WTC11 (cell line): ENCODE data around the gene MOV10L1.

Experiments used
- CREB1 ChIP-seq: sonication (generic); formaldehyde crosslinking; IDR thresholded peaks from 2 replicates; pipeline ENCODE4 v1.8.0; 2023; ENCODE audit warnings: mild to moderate bottlenecking, missing genetic modification reagents
- CREM ChIP-seq: sonication (generic); formaldehyde crosslinking; IDR thresholded peaks from 2 replicates; pipeline ENCODE4 v1.8.1; 2022; ENCODE audit warnings: mild to moderate bottlenecking, missing genetic modification reagents, moderate library complexity
- FOXP1 ChIP-seq: sonication (generic); formaldehyde crosslinking; IDR thresholded peaks from 2 replicates; pipeline ENCODE4 v1.8.0; 2022; ENCODE audit warnings: missing genetic modification reagents, mild to moderate bottlenecking, moderate library complexity, borderline replicate concordance
- IRF2 ChIP-seq: sonication (generic); formaldehyde crosslinking; IDR thresholded peaks from 2 replicates; pipeline ENCODE4 v1.8.0; 2022; ENCODE audit warnings: low read depth, missing genetic modification reagents, borderline replicate concordance
- JUN ChIP-seq: sonication (generic); formaldehyde crosslinking; IDR thresholded peaks from 2 replicates; pipeline ENCODE4 v1.8.0; 2023; ENCODE audit warnings: mild to moderate bottlenecking, missing genetic modification reagents
- NFYB ChIP-seq: sonication (generic); formaldehyde crosslinking; conservative IDR thresholded peaks from 2 replicates; pipeline ENCODE4 v1.8.0; 2022; ENCODE audit warnings: low read depth, missing genetic modification reagents
- TF ChIP-seq, protein P1 (sequence below): sonication (generic); formaldehyde crosslinking; conservative IDR thresholded peaks from 2 replicates; pipeline ENCODE4 v1.8.1; 2023; ENCODE audit warnings: mild to moderate bottlenecking, low read depth, missing genetic modification reagents, moderate library complexity
- TF ChIP-seq, protein P2 (sequence below): fragments of 200-600 bp; IDR thresholded peaks from 2 replicates; pipeline ENCODE4 v1.8.0; 2022; ENCODE audit warnings: antibody characterized with exemption
- TF ChIP-seq, protein P3 (sequence below): sonication (generic); formaldehyde crosslinking; IDR thresholded peaks from 2 replicates; pipeline ENCODE4 v1.8.1; 2023; ENCODE audit warnings: mild to moderate bottlenecking, missing genetic modification reagents
- TF ChIP-seq, protein P4 (sequence below): sonication (generic); formaldehyde crosslinking; IDR thresholded peaks from 2 replicates; pipeline ENCODE4 v1.8.1; 2023; ENCODE audit warnings: mild to moderate bottlenecking, missing genetic modification reagents, moderate library complexity
- TF ChIP-seq, protein P5 (sequence below): sonication (generic); formaldehyde crosslinking; IDR thresholded peaks from 2 replicates; pipeline ENCODE4 v1.8.1; 2023; ENCODE audit warnings: mild to moderate bottlenecking, missing genetic modification reagents

DNA sequence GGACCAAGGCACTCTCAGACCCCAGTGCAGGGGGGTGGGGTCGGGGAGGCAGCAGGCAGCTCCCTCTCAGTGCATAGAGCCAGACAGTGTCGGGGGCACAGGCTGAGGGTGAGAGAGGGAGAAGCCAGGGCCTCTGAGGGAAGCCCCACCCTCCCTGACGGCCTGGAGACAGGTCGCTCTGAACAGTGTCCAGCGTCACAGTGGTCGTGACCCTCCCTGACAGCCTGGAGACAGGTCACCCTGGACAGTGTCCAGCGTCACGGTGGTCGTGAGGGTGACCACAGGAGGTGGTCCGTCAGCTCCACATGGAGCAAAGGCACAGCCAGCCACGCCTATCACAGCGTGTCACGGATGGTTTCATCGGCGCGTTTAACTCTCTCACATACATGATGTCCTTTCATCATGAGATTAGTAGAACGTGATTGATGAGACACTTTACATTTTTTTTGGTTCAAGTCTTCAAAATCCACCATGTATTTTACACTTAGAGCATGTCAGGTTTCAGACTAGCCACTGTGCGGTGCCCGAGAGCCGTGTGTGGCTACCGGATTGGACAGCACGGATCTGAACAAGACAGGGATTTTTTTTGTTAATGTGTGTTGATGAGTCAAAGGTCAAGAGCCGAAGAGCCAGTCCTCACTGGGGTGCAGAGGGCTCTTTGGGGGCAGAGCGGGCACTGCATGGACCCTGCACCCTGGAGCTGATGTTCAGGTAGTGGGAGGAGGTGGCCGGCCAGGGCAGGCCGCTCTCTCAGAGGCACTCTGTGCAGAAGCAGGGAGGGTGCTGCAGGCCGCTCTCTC lies 56.8 kb downstream of the MOV10L1 start:
- TF ChIP-seq NFYB (CRISPR knock-in tag), result no peak
- TF ChIP-seq, protein P1, sequence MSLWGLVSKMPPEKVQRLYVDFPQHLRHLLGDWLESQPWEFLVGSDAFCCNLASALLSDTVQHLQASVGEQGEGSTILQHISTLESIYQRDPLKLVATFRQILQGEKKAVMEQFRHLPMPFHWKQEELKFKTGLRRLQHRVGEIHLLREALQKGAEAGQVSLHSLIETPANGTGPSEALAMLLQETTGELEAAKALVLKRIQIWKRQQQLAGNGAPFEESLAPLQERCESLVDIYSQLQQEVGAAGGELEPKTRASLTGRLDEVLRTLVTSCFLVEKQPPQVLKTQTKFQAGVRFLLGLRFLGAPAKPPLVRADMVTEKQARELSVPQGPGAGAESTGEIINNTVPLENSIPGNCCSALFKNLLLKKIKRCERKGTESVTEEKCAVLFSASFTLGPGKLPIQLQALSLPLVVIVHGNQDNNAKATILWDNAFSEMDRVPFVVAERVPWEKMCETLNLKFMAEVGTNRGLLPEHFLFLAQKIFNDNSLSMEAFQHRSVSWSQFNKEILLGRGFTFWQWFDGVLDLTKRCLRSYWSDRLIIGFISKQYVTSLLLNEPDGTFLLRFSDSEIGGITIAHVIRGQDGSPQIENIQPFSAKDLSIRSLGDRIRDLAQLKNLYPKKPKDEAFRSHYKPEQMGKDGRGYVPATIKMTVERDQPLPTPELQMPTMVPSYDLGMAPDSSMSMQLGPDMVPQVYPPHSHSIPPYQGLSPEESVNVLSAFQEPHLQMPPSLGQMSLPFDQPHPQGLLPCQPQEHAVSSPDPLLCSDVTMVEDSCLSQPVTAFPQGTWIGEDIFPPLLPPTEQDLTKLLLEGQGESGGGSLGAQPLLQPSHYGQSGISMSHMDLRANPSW (CRISPR knock-in tag), result no peak
- TF ChIP-seq, protein P2, sequence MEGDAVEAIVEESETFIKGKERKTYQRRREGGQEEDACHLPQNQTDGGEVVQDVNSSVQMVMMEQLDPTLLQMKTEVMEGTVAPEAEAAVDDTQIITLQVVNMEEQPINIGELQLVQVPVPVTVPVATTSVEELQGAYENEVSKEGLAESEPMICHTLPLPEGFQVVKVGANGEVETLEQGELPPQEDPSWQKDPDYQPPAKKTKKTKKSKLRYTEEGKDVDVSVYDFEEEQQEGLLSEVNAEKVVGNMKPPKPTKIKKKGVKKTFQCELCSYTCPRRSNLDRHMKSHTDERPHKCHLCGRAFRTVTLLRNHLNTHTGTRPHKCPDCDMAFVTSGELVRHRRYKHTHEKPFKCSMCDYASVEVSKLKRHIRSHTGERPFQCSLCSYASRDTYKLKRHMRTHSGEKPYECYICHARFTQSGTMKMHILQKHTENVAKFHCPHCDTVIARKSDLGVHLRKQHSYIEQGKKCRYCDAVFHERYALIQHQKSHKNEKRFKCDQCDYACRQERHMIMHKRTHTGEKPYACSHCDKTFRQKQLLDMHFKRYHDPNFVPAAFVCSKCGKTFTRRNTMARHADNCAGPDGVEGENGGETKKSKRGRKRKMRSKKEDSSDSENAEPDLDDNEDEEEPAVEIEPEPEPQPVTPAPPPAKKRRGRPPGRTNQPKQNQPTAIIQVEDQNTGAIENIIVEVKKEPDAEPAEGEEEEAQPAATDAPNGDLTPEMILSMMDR, result no peak
- TF ChIP-seq, protein P3, sequence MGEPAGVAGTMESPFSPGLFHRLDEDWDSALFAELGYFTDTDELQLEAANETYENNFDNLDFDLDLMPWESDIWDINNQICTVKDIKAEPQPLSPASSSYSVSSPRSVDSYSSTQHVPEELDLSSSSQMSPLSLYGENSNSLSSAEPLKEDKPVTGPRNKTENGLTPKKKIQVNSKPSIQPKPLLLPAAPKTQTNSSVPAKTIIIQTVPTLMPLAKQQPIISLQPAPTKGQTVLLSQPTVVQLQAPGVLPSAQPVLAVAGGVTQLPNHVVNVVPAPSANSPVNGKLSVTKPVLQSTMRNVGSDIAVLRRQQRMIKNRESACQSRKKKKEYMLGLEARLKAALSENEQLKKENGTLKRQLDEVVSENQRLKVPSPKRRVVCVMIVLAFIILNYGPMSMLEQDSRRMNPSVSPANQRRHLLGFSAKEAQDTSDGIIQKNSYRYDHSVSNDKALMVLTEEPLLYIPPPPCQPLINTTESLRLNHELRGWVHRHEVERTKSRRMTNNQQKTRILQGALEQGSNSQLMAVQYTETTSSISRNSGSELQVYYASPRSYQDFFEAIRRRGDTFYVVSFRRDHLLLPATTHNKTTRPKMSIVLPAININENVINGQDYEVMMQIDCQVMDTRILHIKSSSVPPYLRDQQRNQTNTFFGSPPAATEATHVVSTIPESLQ (CRISPR knock-in tag), result no peak
- TF ChIP-seq IRF2 (CRISPR knock-in tag), result no peak
- no peak for TF ChIP-seq JUN
- TF ChIP-seq, protein P4, sequence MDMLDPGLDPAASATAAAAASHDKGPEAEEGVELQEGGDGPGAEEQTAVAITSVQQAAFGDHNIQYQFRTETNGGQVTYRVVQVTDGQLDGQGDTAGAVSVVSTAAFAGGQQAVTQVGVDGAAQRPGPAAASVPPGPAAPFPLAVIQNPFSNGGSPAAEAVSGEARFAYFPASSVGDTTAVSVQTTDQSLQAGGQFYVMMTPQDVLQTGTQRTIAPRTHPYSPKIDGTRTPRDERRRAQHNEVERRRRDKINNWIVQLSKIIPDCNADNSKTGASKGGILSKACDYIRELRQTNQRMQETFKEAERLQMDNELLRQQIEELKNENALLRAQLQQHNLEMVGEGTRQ (CRISPR knock-in tag), result no peak
- no peak for TF ChIP-seq CREB1 (CRISPR knock-in tag)
- TF ChIP-seq, protein P5, sequence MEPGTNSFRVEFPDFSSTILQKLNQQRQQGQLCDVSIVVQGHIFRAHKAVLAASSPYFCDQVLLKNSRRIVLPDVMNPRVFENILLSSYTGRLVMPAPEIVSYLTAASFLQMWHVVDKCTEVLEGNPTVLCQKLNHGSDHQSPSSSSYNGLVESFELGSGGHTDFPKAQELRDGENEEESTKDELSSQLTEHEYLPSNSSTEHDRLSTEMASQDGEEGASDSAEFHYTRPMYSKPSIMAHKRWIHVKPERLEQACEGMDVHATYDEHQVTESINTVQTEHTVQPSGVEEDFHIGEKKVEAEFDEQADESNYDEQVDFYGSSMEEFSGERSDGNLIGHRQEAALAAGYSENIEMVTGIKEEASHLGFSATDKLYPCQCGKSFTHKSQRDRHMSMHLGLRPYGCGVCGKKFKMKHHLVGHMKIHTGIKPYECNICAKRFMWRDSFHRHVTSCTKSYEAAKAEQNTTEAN (CRISPR knock-in tag), result no peak
- no peak for TF ChIP-seq CREM (CRISPR knock-in tag)
- TF ChIP-seq FOXP1 (CRISPR knock-in tag), result no peak
